ENCODE measurements around the gene GLIS2. TPM values are rescaled to one million over a fixed set of nuclear protein-coding genes. Genes with fewer than 3 reads are reported as not detected.

GLIS2 gene
- total RNA-seq, 1 experiment from 2014 or later = 18.2 TPM

DNA sequence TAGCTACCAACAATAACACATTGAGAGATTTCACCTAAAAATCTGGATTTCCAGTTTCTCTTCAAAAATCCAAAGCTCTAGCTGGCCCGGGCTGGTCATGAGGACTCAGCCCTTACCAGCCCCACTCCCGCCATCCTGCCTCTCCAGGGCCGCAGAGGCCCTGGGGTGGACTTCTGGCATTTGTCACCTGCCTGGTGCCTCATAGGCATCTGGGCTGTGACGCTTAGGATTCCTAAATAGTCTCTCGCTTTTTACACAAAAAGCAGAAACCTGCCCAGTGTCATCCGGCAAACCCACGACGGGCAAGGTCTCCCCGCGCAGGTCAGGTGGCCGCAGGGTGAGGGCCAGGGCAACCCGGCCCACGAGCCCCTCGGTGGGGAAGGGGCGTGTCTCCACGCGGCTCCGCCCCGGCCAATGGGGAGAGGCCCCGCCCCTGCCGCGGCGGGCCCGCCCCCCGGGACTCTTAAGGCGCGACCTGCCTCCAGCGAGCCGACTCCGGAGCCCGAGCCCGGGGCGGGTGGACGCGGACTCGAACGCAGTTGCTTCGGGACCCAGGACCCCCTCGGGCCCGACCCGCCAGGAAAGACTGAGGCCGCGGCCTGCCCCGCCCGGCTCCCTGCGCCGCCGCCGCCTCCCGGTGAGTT is 55.6 kb downstream of the GLIS2 start, which contains the start of gene VASN (continued):
- TF ChIP-seq FOSL1 (IDR thresholded peaks at IDR 0.05; ENCODE audit: low read depth) = no peak
- TF ChIP-seq POLR2A (IDR thresholded peaks at IDR 0.05; ENCODE audit: borderline replicate concordance, extremely low read depth, insufficient read depth, insufficient read length) = peak; percentile 86
- no peak for TF ChIP-seq SIN3A (IDR thresholded peaks at IDR 0.05; ENCODE audit: low read depth)

DNA sequence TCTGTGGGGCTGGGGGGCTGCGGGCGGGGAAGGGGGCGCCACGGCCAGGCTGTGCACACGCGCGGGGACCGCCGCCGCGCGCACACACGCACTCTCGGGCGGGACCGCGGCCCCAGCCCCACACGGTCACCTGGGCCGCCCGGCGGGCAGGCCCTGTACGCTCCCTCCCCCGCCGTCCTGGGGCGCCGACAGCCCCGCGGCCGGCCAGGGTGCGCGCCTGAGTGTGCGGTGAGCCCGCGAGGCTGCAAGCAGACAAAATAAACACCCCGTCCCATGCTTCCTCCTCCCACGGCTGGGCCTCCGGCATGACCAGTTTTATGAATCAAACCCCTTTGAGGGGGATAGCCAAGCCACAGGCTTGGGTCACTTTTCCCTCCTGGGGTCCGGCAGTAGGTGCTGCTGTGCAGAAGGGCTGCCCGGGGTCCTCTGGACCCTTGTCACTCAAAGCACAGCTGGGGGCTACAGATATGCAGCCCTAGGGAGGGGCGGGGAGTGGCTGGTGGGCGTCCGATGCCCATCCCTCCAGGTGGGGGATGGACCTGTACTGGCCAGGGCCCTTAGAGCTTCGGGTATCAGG is 56.2 kb downstream of the GLIS2 start:
- intact Hi-C loops (cut with micrococcal nuclease) = no loop called here
- Histone ChIP-seq H3K9me3 (ENCODE audit: control insufficient read depth in 1 of 2, insufficient read depth in 1 of 2, low read depth in 1 of 2, low read length in 2 of 2) (no peaks in the 10 kb centered on the region), H3K27me3 (ENCODE audit: insufficient read depth, low read length) (no peaks in the 10 kb centered on the region), H3K79me2 (ENCODE audit: insufficient read depth, low read length) (peaks cover 17% of the 10 kb centered on the region; the same call in 1 of the 2 replicates), H3K9ac (ENCODE audit: low read length) (peak overlapping the region; percentile 70), H3K4me2 (ENCODE audit: low read length) (peak overlapping the region; percentile 99), H2AFZ (ENCODE audit: low read depth, low read length, poor library complexity, severe bottlenecking) (no peak overlapping the region), H4K20me1 (ENCODE audit: insufficient read depth) (no peaks in the 10 kb centered on the region), H3K4me3 (replicated peaks in 1 of 2; ENCODE audit: low read depth in 1 of 2, low read length in 2 of 2) (peak overlapping the region; percentile 58 to 80), H3K4me1 (ENCODE audit: control insufficient read depth in 1 of 2, insufficient read depth in 2 of 2, low read length in 2 of 2) (peaks cover 44 to 83% of the 10 kb centered on the region in 2 experiments), H3K9me2 (ENCODE audit: insufficient read depth) (no peaks in the 10 kb centered on the region), H3K27ac (ENCODE audit: low read depth, low read length) (peak overlapping the region; percentile 72; the same call in 1 of the 2 replicates), H3K36me3 (ENCODE audit: control insufficient read depth in 1 of 2, insufficient read depth in 2 of 2, low read length in 2 of 2) (no peaks in the 10 kb centered on the region)
- ChIA-PET RAD21 (ENCODE audit: low non-redundant PET in 1 of 2, low total read pairs in 2 of 2, uncharacterized antibody in 2 of 2, unreplicated experiment in 2 of 2) (no interaction called here), POLR2A (no interaction called here), CTCF (no interaction called here)
- peak; percentile 51 for ATAC-seq
- BruUV-seq (replicated peaks) = no TSS peak
- DNase-seq (ENCODE audit: low read depth, low spot score) = no peak
- no peak for TF ChIP-seq POLR2AphosphoS5 (IDR thresholded peaks at IDR 0.05; ENCODE audit: low read depth, low read length)
- TF ChIP-seq CBX3 (IDR thresholded peaks at IDR 0.05; ENCODE audit: low read depth) = no peak
- peak; percentile 59; the same call in 1 of the 2 replicates for TF ChIP-seq ZFX (IDR thresholded peaks at IDR 0.05)
